Endothelial cell of umbilical vein (primary cell): Measurements from ENCODE around the gene RAP1GAP2. TPM values are rescaled to one million over a fixed set of nuclear protein-coding genes. Genes with fewer than 3 reads are reported as not detected.

Source experiments
- BruUV-seq: library from RNA; stranded (reverse); fragments of 400-500 nt; replicated peaks from 2 replicates; lab custom pipeline; 2021; lab: Mats Ljungman, UMichigan
- CTCF ChIA-PET: fragments of 300-600, 350-600 bp; sonication (Branson Sonifier 250); formaldehyde crosslinking; loops from one replicate; lab custom pipeline; 2021; ENCODE audit warnings: antibody characterized with exemption, inconsistent platforms; lab: Charles Lee
- POLR2A ChIA-PET: fragments of 300-600, 350-600 bp; sonication (Branson Sonifier 250); formaldehyde crosslinking; loops from one replicate; lab custom pipeline; 2021; ENCODE audit warnings: antibody characterized with exemption, inconsistent platforms; lab: Charles Lee
- DNase-seq: peaks from one replicate; pipeline ENCODE4 v3.0.0-alpha.2; 2011; ENCODE audit warnings: low read depth, low spot score
- FAIRE-seq: peaks from 2 replicates; lab custom pipeline; 2011; peaks lifted over from hg19 to GRCh38; lab: Jason Lieb, UNC
- H2AFZ ChIP-seq: 2 replicates; pipeline ENCODE4 v1.6.0; 2012; ENCODE audit warnings: low read depth, low read length, control low read depth, inconsistent platforms
- H3K27ac ChIP-seq: 2 replicates; pipeline ENCODE4 v1.5.1; 2011; ENCODE audit warnings: low read depth, mild to moderate bottlenecking, control low read depth, low read length, moderate library complexity; ENCODE audit not compliant: insufficient read depth
- H3K27me3 ChIP-seq, 2 experiments: 2 replicates each; pipeline versions ENCODE4 v1.6.0 to v1.6.1; 2011; ENCODE audit warnings: low read length in 2 of 2, mixed read lengths in 1 of 2; ENCODE audit not compliant: control insufficient read depth in 2 of 2, insufficient read depth in 2 of 2
- H3K36me3 ChIP-seq, 2 experiments: 2 replicates in 1 of 2; 3 replicates in 1 of 2; pipeline ENCODE4 v1.5.1; 2011; ENCODE audit warnings: low read length in 2 of 2, mild to moderate bottlenecking in 1 of 2, moderate library complexity in 1 of 2; ENCODE audit not compliant: control insufficient read depth in 2 of 2, insufficient read depth in 2 of 2; ENCODE audit errors: extremely low read depth in 1 of 2
- H3K4me1 ChIP-seq: 3 replicates; pipeline ENCODE4 v1.5.1; 2011; ENCODE audit warnings: mild to moderate bottlenecking, low read length; ENCODE audit not compliant: control insufficient read depth, insufficient read depth; ENCODE audit errors: extremely low read depth
- H3K4me2 ChIP-seq: 2 replicates; pipeline ENCODE4 v1.6.1; 2011; ENCODE audit warnings: low read length, control low read depth, mixed read lengths; ENCODE audit not compliant: insufficient read depth
- H3K4me3 ChIP-seq, 3 experiments: fragments of 200-600 bp in 1 of 3; sonication (generic), shearing (Covaris generic) in 1 of 3; replicated peaks in 1 of 3; 2 replicates each; pipeline ENCODE4 v1.5.1; 2011 to 2016; ENCODE audit warnings: control low read depth in 3 of 3, low read length in 3 of 3, mild to moderate bottlenecking in 2 of 3, inconsistent platforms in 1 of 3, low read depth in 1 of 3, moderate library complexity in 1 of 3; ENCODE audit not compliant: insufficient read depth in 1 of 3
- H3K79me2 ChIP-seq: 2 replicates; pipeline ENCODE4 v1.6.0; 2012; ENCODE audit warnings: low read length, inconsistent platforms; ENCODE audit not compliant: control insufficient read depth, insufficient read depth
- H3K9ac ChIP-seq: replicated peaks from 2 replicates; pipeline ENCODE3; 2011; ENCODE audit warnings: low read length, control low read depth; ENCODE audit not compliant: insufficient read depth; ENCODE audit errors: extremely low read depth
- H3K9me1 ChIP-seq: replicated peaks from 3 replicates; pipeline ENCODE4 v1.6.0; 2011; ENCODE audit warnings: mild to moderate bottlenecking, low read length; ENCODE audit not compliant: control insufficient read depth, insufficient read depth; ENCODE audit errors: extremely low read depth
- H3K9me3 ChIP-seq: replicated peaks from 2 replicates; pipeline ENCODE4 v1.5.1; 2012; ENCODE audit warnings: low read length, inconsistent platforms; ENCODE audit not compliant: control insufficient read depth, insufficient read depth
- H4K20me1 ChIP-seq: replicated peaks from 2 replicates; pipeline ENCODE3; 2011; ENCODE audit warnings: mild to moderate bottlenecking, low read length; ENCODE audit not compliant: control insufficient read depth, insufficient read depth; ENCODE audit errors: extremely low read depth
- EZH2 ChIP-seq: IDR thresholded peaks from 2 replicates; pipeline ENCODE4 v1.6.1; 2012; ENCODE audit warnings: borderline replicate concordance, low read depth, mild to moderate bottlenecking, moderate library complexity, low read length, inconsistent platforms; ENCODE audit not compliant: severe bottlenecking
- FOS ChIP-seq: IDR thresholded peaks from 2 replicates; pipeline ENCODE4 v1.6.1; 2011; ENCODE audit warnings: mild to moderate bottlenecking, low read length, moderate library complexity, borderline replicate concordance; ENCODE audit not compliant: insufficient read depth
- GATA2 ChIP-seq: IDR thresholded peaks from 2 replicates; pipeline ENCODE4 v1.7.0; 2011; ENCODE audit warnings: low read depth, mild to moderate bottlenecking, moderate library complexity, mixed read lengths, low read length; ENCODE audit not compliant: insufficient read length, insufficient read depth
- MYC ChIP-seq: IDR thresholded peaks from one replicate; pipeline ENCODE4 v1.6.1; 2011; ENCODE audit warnings: mild to moderate bottlenecking, low read depth, low read length
- POLR2A ChIP-seq: IDR thresholded peaks from 2 replicates; pipeline ENCODE4 v1.6.1; 2012; ENCODE audit warnings: low read depth, mild to moderate bottlenecking, control low read depth, low read length
- POLR2AphosphoS5 ChIP-seq: IDR thresholded peaks from 2 replicates; pipeline ENCODE4 v1.6.1; 2012; ENCODE audit warnings: low read depth, mild to moderate bottlenecking, control low read depth, low read length, moderate library complexity; ENCODE audit not compliant: insufficient read depth
- dilution Hi-C: fragments of 300-500 bp; cut with MboI; formaldehyde crosslinking; loops from one replicate; pipeline ENCODE4 v1.15.0; 2019; ENCODE audit warnings: low sequenced_read_pairs; ENCODE audit not compliant: extremely low pct_ligation_motif_present
- intact Hi-C: fragments of 100-400 bp; cut with micrococcal nuclease; formaldehyde crosslinking; loops from one replicate; pipeline ENCODE4 v1.10.0; 2022
- polyA plus RNA-seq, 4 experiments: library from polyadenylated mRNA; depleted of rRNA in 3 of 4; stranded (reverse) in 3 of 4; unstranded in 1 of 4; fragments of >200 nt; gene quantifications; 2 replicates each; pipeline versions ENCODE4 v1.2.1 to v1.2.3, GENCODE V29; 2011 to 2012; ENCODE audit warnings: missing spikeins in 1 of 4
- total RNA-seq: library from RNA; stranded (reverse); gene quantifications from 2 replicates; pipeline ENCODE4 v1.2.3, GENCODE V29; 2021
- TF ChIP-seq, protein P1 (sequence below): IDR thresholded peaks from 2 replicates; pipeline ENCODE4 v1.6.1; 2011; ENCODE audit not compliant: insufficient read depth, insufficient read length
- TF ChIP-seq, protein P2 (sequence below), 2 donors: IDR thresholded peaks; 1 replicate in 1 of 2; 2 replicates in 1 of 2; pipeline ENCODE4 v1.5.1; 2011; ENCODE audit warnings: low read length in 2 of 2, mild to moderate bottlenecking in 2 of 2, moderate library complexity in 2 of 2, control low read depth in 1 of 2, inconsistent platforms in 1 of 2, low read depth in 1 of 2; ENCODE audit not compliant: insufficient read depth in 1 of 2; ENCODE audit errors: extremely low read depth in 1 of 2

RAP1GAP2 gene
- total and polyA plus RNA-seq, 2 donors (not counting 3 experiments of a cell fraction or from before 2014, with no cell fraction given), result 1.4 to 3.6 TPM

DNA sequence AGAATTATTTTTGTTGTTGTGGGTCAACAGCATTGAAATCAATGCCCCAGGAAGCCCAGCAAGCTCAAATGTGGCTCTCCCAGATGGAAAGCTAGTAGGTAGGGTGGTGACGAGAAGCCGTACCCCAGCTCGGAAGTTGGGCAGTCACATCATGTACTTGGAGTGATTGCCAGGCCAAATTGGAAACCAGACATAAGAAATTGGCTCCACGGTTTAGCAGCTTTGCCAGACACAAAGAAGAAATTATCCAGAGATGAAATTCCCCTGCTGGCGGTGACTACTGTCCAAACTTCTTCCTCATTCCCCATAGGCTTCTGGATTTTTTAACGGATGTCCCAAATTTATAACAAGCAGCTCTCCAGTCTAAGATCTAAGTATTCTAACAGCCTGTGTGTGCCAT, 171.3 kb downstream of the RAP1GAP2 start:
- Histone ChIP-seq H3K27ac (no peak overlapping the region), H3K4me1 (no peaks in the 10 kb centered on the region), H2AFZ (no peak overlapping the region), H4K20me1 (no peaks in the 10 kb centered on the region), H3K36me3 (no peaks in the 10 kb centered on the region), H3K9me3 (no peaks in the 10 kb centered on the region), H3K4me3 (no peak overlapping the region), H3K9ac (no peak overlapping the region), H3K27me3 (peaks cover 5 to 9% of the 10 kb centered on the region in 2 experiments), H3K79me2 (no peaks in the 10 kb centered on the region), H3K9me1 (no peaks in the 10 kb centered on the region), H3K4me2 (no peak overlapping the region)
- dilution Hi-C loops (no loop called here), intact Hi-C loops (no loop called here)
- BruUV-seq, result no TSS peak
- no peak for DNase-seq
- CTCF ChIA-PET, result interaction anchor here (0.6 kb wide), 1 partner anchor 10 kb away, joined by 3 read pairs; no protein-coding TSS in a partner anchor
- POLR2A ChIA-PET, result no interaction called here
- TF ChIP-seq GATA2 (no peak), POLR2AphosphoS5 (no peak)
- no peak for FAIRE-seq

DNA sequence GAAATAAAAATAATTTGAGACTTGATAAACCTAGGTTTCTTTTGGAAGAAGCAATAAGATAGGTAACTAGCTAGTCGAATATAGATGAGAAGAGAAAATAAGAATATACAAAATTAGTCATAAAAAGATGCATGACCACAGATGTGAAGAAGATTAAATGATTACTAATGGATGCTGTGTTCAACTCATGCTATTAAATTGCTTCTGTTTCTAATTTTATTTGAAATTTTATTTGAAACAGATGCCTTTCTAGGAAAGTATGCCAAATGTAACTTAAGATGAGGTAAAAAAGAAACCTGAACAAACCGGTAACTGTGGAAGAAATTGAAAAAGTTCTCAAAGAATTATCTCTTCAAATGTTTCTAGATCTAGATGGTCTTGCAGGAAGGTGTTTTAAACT, 175.6 kb downstream of the RAP1GAP2 start:
- H3K9me1 ChIP-seq, result no peaks in the 10 kb centered on the region
- no TSS peak for BruUV-seq
- H3K27ac ChIP-seq, result no peak overlapping the region
- FAIRE-seq (no peak), DNase-seq (no peak)
- no peaks in the 10 kb centered on the region for H3K4me1 ChIP-seq
- H3K79me2 ChIP-seq, result no peaks in the 10 kb centered on the region
- POLR2A ChIA-PET, result no interaction called here
- H3K27me3 ChIP-seq, result peaks cover 5 to 8% of the 10 kb centered on the region in 2 experiments
- intact Hi-C loops (no loop called here), dilution Hi-C loops (no loop called here)
- H3K4me2 ChIP-seq, result no peak overlapping the region
- H3K36me3 ChIP-seq, result no peaks in the 10 kb centered on the region
- CTCF ChIA-PET, result no interaction called here
- H3K4me3 ChIP-seq, result no peak overlapping the region
- H3K9ac ChIP-seq, result no peak overlapping the region
- H4K20me1 ChIP-seq, result no peaks in the 10 kb centered on the region
- H2AFZ ChIP-seq, result no peak overlapping the region
- TF ChIP-seq POLR2A (no peak), POLR2AphosphoS5 (no peak), EZH2 (no peak), FOS (no peak), MYC (no peak)
- TF ChIP-seq, protein P1, sequence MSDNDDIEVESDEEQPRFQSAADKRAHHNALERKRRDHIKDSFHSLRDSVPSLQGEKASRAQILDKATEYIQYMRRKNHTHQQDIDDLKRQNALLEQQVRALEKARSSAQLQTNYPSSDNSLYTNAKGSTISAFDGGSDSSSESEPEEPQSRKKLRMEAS, result no peak
- TF ChIP-seq, protein P2, sequence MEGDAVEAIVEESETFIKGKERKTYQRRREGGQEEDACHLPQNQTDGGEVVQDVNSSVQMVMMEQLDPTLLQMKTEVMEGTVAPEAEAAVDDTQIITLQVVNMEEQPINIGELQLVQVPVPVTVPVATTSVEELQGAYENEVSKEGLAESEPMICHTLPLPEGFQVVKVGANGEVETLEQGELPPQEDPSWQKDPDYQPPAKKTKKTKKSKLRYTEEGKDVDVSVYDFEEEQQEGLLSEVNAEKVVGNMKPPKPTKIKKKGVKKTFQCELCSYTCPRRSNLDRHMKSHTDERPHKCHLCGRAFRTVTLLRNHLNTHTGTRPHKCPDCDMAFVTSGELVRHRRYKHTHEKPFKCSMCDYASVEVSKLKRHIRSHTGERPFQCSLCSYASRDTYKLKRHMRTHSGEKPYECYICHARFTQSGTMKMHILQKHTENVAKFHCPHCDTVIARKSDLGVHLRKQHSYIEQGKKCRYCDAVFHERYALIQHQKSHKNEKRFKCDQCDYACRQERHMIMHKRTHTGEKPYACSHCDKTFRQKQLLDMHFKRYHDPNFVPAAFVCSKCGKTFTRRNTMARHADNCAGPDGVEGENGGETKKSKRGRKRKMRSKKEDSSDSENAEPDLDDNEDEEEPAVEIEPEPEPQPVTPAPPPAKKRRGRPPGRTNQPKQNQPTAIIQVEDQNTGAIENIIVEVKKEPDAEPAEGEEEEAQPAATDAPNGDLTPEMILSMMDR (IDR thresholded peaks at IDR 0.05; ENCODE audit: extremely low read depth in 1 of 2, insufficient read depth in 1 of 2, low read depth in 1 of 2, low read length in 2 of 2), result no peak
- H3K9me3 ChIP-seq, result no peaks in the 10 kb centered on the region
